K562 (cell line): ENCODE results near the gene VEGFB.

Experiments
- CHD2 ChIP-seq: IDR thresholded peaks from 2 replicates; pipeline ENCODE4 v1.6.1; 2011; ENCODE audit warnings: low read depth, low read length
- MAFK ChIP-seq: IDR thresholded peaks from 2 replicates; pipeline ENCODE4 v1.6.1; 2011; ENCODE audit warnings: low read length, improper control_type of control experiment
- NFE2L1 ChIP-seq: fragments of 450-650 bp; IDR thresholded peaks from 2 replicates; pipeline ENCODE4 v1.6.1; 2016; ENCODE audit warnings: missing genetic modification characterization, low read depth, mild to moderate bottlenecking, missing compliant biosample characterization, moderate library complexity, borderline replicate concordance
- POLR2AphosphoS5 ChIP-seq: IDR thresholded peaks from 2 replicates; pipeline ENCODE4 v1.6.1; 2011; ENCODE audit warnings: mild to moderate bottlenecking, low read depth, low read length, moderate library complexity; ENCODE audit not compliant: control insufficient read depth, insufficient read depth
- TAF1 ChIP-seq: IDR thresholded peaks from 2 replicates; pipeline ENCODE4 v1.6.1; 2011; ENCODE audit warnings: mild to moderate bottlenecking, low read length, moderate library complexity; ENCODE audit not compliant: insufficient read depth, control insufficient read depth, severe bottlenecking; ENCODE audit errors: extremely low read depth
- ZNF239 ChIP-seq: fragments of 250-450 bp; sonication (Bioruptor Pico); IDR thresholded peaks from 2 replicates; pipeline ENCODE4 v1.4.0; 2020; ENCODE audit warnings: mild to moderate bottlenecking
- ZNF740 ChIP-seq, 3 experiments: fragments of 200-800 bp in 1 of 3; sonication (Bioruptor generic) in 1 of 3; sonication (generic) in 1 of 3; formaldehyde crosslinking in 1 of 3; IDR thresholded peaks; 2 replicates each; pipeline versions ENCODE4 v1.6.1 to v1.8.0; 2016 to 2022; ENCODE audit warnings: mild to moderate bottlenecking in 2 of 3, missing compliant biosample characterization in 2 of 3, missing genetic modification characterization in 2 of 3, missing genetic modification reagents in 1 of 3

GRCh38 chr11:64238999-64239398, 4.6 kb downstream of the VEGFB start:
- TF ChIP-seq NFE2L1 (tag) (no peak), ZNF740 (CRISPR knock-in tag; IDR thresholded peaks at IDR 0.05) (no peak), ZNF740 (tag; IDR thresholded peaks at IDR 0.05) (no peak), POLR2AphosphoS5 (no peak), MAFK (no peak), CHD2 (no peak), TAF1 (no peak), ZNF239 (CRISPR knock-in tag) (no peak)
